NB4 (cell line): ENCODE measurements around the gene TAGLN2.
"Not testable (repeated sequence)": the region's sequence is repeated elsewhere in the genome, so short reads cannot be mapped to it uniquely, and the experiment has no call there.

Source experiments
- DNase-seq: peaks from one replicate; pipeline ENCODE4 v3.0.0; 2010; ENCODE audit warnings: low read depth
- H3K4me3 ChIP-seq: one replicate; pipeline ENCODE4 v1.5.1; 2011; ENCODE audit warnings: mild to moderate bottlenecking, low read depth, low read length, moderate library complexity
- CTCF ChIP-seq: IDR thresholded peaks from one replicate; pipeline ENCODE4 v1.5.1; 2012; ENCODE audit warnings: low read depth, low read length
- MAX ChIP-seq: IDR thresholded peaks from 2 replicates; pipeline ENCODE4 v1.6.1; 2011; ENCODE audit warnings: low read depth, low read length
- MYC ChIP-seq: IDR thresholded peaks from 2 replicates; pipeline ENCODE4 v1.6.1; 2011; ENCODE audit warnings: low read depth, low read length
- POLR2A ChIP-seq: IDR thresholded peaks from 2 replicates; pipeline ENCODE4 v1.6.1; 2011; ENCODE audit warnings: mild to moderate bottlenecking; ENCODE audit not compliant: insufficient read length; ENCODE audit errors: extremely low read depth

The TAGLN2 gene

GRCh38 chr1:159906960-159907359 is 18.3 kb downstream of the TAGLN2 start:
- TF ChIP-seq MYC (no peak), CTCF (no peak), POLR2A (no peak), MAX (no peak)
- no peak for DNase-seq
- H3K4me3 ChIP-seq, result no peak overlapping the region

GRCh38 chr1:159904036-159904435 is 21.3 kb downstream of the TAGLN2 start:
- DNase-seq, H3K4me3 ChIP-seq: not testable (repeated sequence)

- no peak overlapping the region for H3K4me3 ChIP-seq
- no peak for DNase-seq
- TF ChIP-seq MAX (no peak), MYC (no peak), CTCF (no peak), POLR2A (no peak)
Measured at GRCh38 chr1:159902541-159902940, 22.8 kb downstream of the TAGLN2 start.

GRCh38 chr1:159900755-159901360 is 24.4 kb downstream of the TAGLN2 start:
- TF ChIP-seq CTCF (no peak), MAX (no peak), MYC (no peak), POLR2A (no peak)
- peak; percentile 48 for DNase-seq
- no peak overlapping the region for H3K4me3 ChIP-seq

GRCh38 chr1:159900086-159900680 is 25.1 kb downstream of the TAGLN2 start, which contains the start of gene CFAP45:
Gene CFAP45 (minus strand): TSS chr1:159900165. CDS start chr1:159900098, 67 bp downstream.
- H3K4me3 ChIP-seq, result no peak within 1 kb of the TSS
- no peak for DNase-seq
- no peak for TF ChIP-seq POLR2A

- not testable (repeated sequence) for DNase-seq, H3K4me3 ChIP-seq
Measured at GRCh38 chr1:159899634-159900033, 25.7 kb downstream of the TAGLN2 start.

- DNase-seq, result no peak
- TF ChIP-seq POLR2A (no peak), MYC (no peak), CTCF (no peak), MAX (no peak)
Measured at GRCh38 chr1:159898527-159898926, 26.8 kb downstream of the TAGLN2 start.

More at GRCh38 chr1:159898527-159898926, 26.8 kb downstream of the TAGLN2 start:
- H3K4me3 ChIP-seq, result no peak overlapping the region
